Liver (tissue), 9 donors: Measurements from ENCODE around the gene PLXNA3. TPM values are rescaled to one million over a fixed set of nuclear protein-coding genes. Genes with fewer than 3 reads are reported as not detected.
A peak's percentile ranks its signal among the peaks of the same experiment; 100 is the strongest.

Experiments
- DNase-seq: peaks from one replicate; pipeline ENCODE4 v3.0.0-alpha.2; 2017; ENCODE audit warnings: low spot score
- H3K27ac ChIP-seq, 2 donors: one replicate each; pipeline ENCODE4 v1.7.0; 2013; ENCODE audit warnings: inconsistent platforms in 2 of 2, low read length in 2 of 2, control low read depth in 1 of 2, low read depth in 1 of 2, mild to moderate bottlenecking in 1 of 2
- H3K27me3 ChIP-seq, 4 donors: one replicate each; pipeline versions ENCODE4 v1.6.1 to v1.7.0; 2013; ENCODE audit warnings: low read length in 3 of 4, inconsistent platforms in 1 of 4, mild to moderate bottlenecking in 1 of 4, moderate library complexity in 1 of 4; ENCODE audit not compliant: control insufficient read depth in 4 of 4, insufficient read depth in 4 of 4
- H3K36me3 ChIP-seq, 4 donors: one replicate each; pipeline versions ENCODE4 v1.6.1 to v1.7.0; 2013; ENCODE audit warnings: low read length in 3 of 4, mild to moderate bottlenecking in 3 of 4, low read depth in 1 of 4, moderate library complexity in 1 of 4; ENCODE audit not compliant: control insufficient read depth in 4 of 4, insufficient read depth in 3 of 4
- H3K4me1 ChIP-seq, 4 donors: one replicate each; pipeline versions ENCODE4 v1.6.1 to v1.7.0; 2013; ENCODE audit warnings: low read length in 3 of 4, mild to moderate bottlenecking in 3 of 4, moderate library complexity in 1 of 4; ENCODE audit not compliant: control insufficient read depth in 4 of 4, insufficient read depth in 4 of 4
- H3K4me3 ChIP-seq, 3 donors: one replicate each; pipeline versions ENCODE4 v1.6.1 to v1.7.0; 2013; ENCODE audit warnings: low read length in 3 of 3, control low read depth in 1 of 3, low read depth in 1 of 3, mild to moderate bottlenecking in 1 of 3
- H3K9ac ChIP-seq, 2 donors: one replicate each; pipeline ENCODE4 v1.7.0; 2013; ENCODE audit warnings: low read length in 2 of 2, mild to moderate bottlenecking in 2 of 2, moderate library complexity in 2 of 2, control low read depth in 1 of 2, low read depth in 1 of 2
- H3K9me3 ChIP-seq, 4 donors: one replicate each; pipeline versions ENCODE4 v1.6.1 to v1.7.0; 2013; ENCODE audit warnings: low read length in 3 of 4; ENCODE audit not compliant: control insufficient read depth in 4 of 4
- ATF3 ChIP-seq: IDR thresholded peaks from 2 replicates; pipeline ENCODE4 v1.6.1; 2016; ENCODE audit warnings: antibody characterized with exemption
- CTCF ChIP-seq: fragments of 150-350 bp; IDR thresholded peaks from 2 replicates; pipeline ENCODE4 v1.5.1; 2017; ENCODE audit warnings: improper control_type of control experiment, low read depth, low read length; ENCODE audit not compliant: missing input control
- EGR1 ChIP-seq, 2 donors: IDR thresholded peaks; 2 replicates each; pipeline ENCODE4 v1.6.1; 2016 to 2018; ENCODE audit warnings: antibody characterized with exemption in 2 of 2, low read depth in 2 of 2
- FOXA1 ChIP-seq: IDR thresholded peaks from 2 replicates; pipeline ENCODE4 v1.6.1; 2016; ENCODE audit warnings: antibody characterized with exemption
- FOXA2 ChIP-seq: IDR thresholded peaks from 2 replicates; pipeline ENCODE4 v1.6.1; 2016; ENCODE audit warnings: antibody characterized with exemption
- GABPA ChIP-seq, 2 donors: IDR thresholded peaks in 1 of 2; conservative IDR thresholded peaks in 1 of 2; 2 replicates each; pipeline ENCODE4 v1.6.1; 2016; ENCODE audit warnings: antibody characterized with exemption in 2 of 2, mild to moderate bottlenecking in 1 of 2, moderate library complexity in 1 of 2
- HNF4A ChIP-seq, 2 donors: conservative IDR thresholded peaks; 2 replicates each; pipeline ENCODE4 v1.6.1; 2016; ENCODE audit warnings: antibody characterized with exemption in 2 of 2, mild to moderate bottlenecking in 2 of 2
- HNF4G ChIP-seq: IDR thresholded peaks from 2 replicates; pipeline ENCODE4 v1.6.1; 2016; ENCODE audit warnings: antibody characterized with exemption
- JUND ChIP-seq, 2 donors: IDR thresholded peaks; 2 replicates each; pipeline ENCODE4 v1.6.1; 2016; ENCODE audit warnings: antibody characterized with exemption in 2 of 2
- MAX ChIP-seq: IDR thresholded peaks from 2 replicates; pipeline ENCODE4 v1.6.1; 2016; ENCODE audit warnings: antibody characterized with exemption
- NR2F2 ChIP-seq: IDR thresholded peaks from 2 replicates; pipeline ENCODE4 v1.6.1; 2016; ENCODE audit warnings: antibody characterized with exemption
- RAD21 ChIP-seq, 2 donors: IDR thresholded peaks; 2 replicates each; pipeline ENCODE4 v1.6.1; 2016; ENCODE audit warnings: antibody characterized with exemption in 2 of 2, mild to moderate bottlenecking in 2 of 2
- REST ChIP-seq: IDR thresholded peaks from 2 replicates; pipeline ENCODE4 v1.6.1; 2016; ENCODE audit warnings: antibody characterized with exemption, mild to moderate bottlenecking
- RXRA ChIP-seq, 2 donors: IDR thresholded peaks; 2 replicates each; pipeline ENCODE4 v1.6.1; 2017 to 2018; ENCODE audit warnings: antibody characterized with exemption in 2 of 2, mild to moderate bottlenecking in 1 of 2
- SP1 ChIP-seq: IDR thresholded peaks from 2 replicates; pipeline ENCODE4 v1.6.1; 2018; ENCODE audit warnings: antibody characterized with exemption, mild to moderate bottlenecking
- TAF1 ChIP-seq: conservative IDR thresholded peaks from 2 replicates; pipeline ENCODE4 v1.6.1; 2016; ENCODE audit warnings: antibody characterized with exemption, mild to moderate bottlenecking
- YY1 ChIP-seq: IDR thresholded peaks from 2 replicates; pipeline ENCODE4 v1.6.1; 2016; ENCODE audit warnings: antibody characterized with exemption, mild to moderate bottlenecking
- ZBTB33 ChIP-seq: IDR thresholded peaks from 2 replicates; pipeline ENCODE4 v1.6.1; 2016; ENCODE audit warnings: antibody characterized with exemption
- WGBS: extraction: QIAGEN DNeasy Blood & Tissue Kit; methylation state at CpG from one replicate; pipeline ENCODE4 v1.1.7; 2013; 5-methylcytosine and 5-hydroxymethylcytosine counted together
- polyA plus RNA-seq, 2 donors: library from polyadenylated mRNA; stranded (reverse) in 1 of 2; unstranded in 1 of 2; fragments of 200-250 nt in 1 of 2; fragments of >200 nt in 1 of 2; fragmentation: Nextera tagmentation in 1 of 2; extraction: Ambion mirVana in 1 of 2; gene quantifications; one replicate each; pipeline versions ENCODE4 v1.2.1 to v1.2.3, GENCODE V29; 2013 to 2015
- total RNA-seq, 2 donors: library from RNA; depleted of rRNA; stranded (reverse); fragments of >200 nt; gene quantifications; one replicate each; pipeline ENCODE4 v1.2.3, GENCODE V29; 2014
- donor health status: healthy.
- donor health status: healthy.
- donor health status: healthy.
- donor health status: healthy.
- donor health status: healthy.

Gene PLXNA3
- total and polyA plus RNA-seq, 4 donors = 1.1 to 1.7 (median 1.5) TPM

- TF ChIP-seq MAX = no peak
- TF ChIP-seq RAD21 (IDR thresholded peaks at IDR 0.05) = no peak
- TF ChIP-seq JUND (IDR thresholded peaks at IDR 0.05) = no peak
- TF ChIP-seq TAF1 = no peak
- no peak for TF ChIP-seq ZBTB33
- no peak for TF ChIP-seq HNF4G
- TF ChIP-seq SP1 = no peak
- TF ChIP-seq RXRA (IDR thresholded peaks at IDR 0.05) = no peak
- no peak for TF ChIP-seq FOXA1
- TF ChIP-seq REST = no peak
- TF ChIP-seq ATF3 = no peak
- no peak for TF ChIP-seq HNF4A (conservative IDR thresholded peaks at IDR 0.05)
- no peak for TF ChIP-seq FOXA2
- no peak for TF ChIP-seq EGR1 (IDR thresholded peaks at IDR 0.05; ENCODE audit: low read depth in 2 of 2)
- H3K9me3 ChIP-seq = peaks cover 0 to 3% (median 0%) of the 10 kb centered on the region in 4 donors
- H3K27ac ChIP-seq = no peak overlapping the region
- WGBS = 96% methylated on average over 16 of the region's 16 CpGs
- H3K9ac ChIP-seq = no peak overlapping the region
- H3K4me3 ChIP-seq = no peak overlapping the region
- no peak for DNase-seq
- peaks cover 4 to 30% (median 15%) of the 10 kb centered on the region in 4 donors for H3K4me1 ChIP-seq
- H3K27me3 ChIP-seq = no peaks in the 10 kb centered on the region
- H3K36me3 ChIP-seq = peaks cover 0 to 7% (median 2%) of the 10 kb centered on the region in 4 donors
Observed at GRCh38 chrX:154512879-154513553, 54.9 kb downstream of the PLXNA3 start.

GRCh38 chrX:154513716-154514115, 55.6 kb downstream of the PLXNA3 start:
- Histone ChIP-seq H3K9me3 (peaks cover 0 to 3% (median 0%) of the 10 kb centered on the region in 4 donors), H3K4me1 (peaks cover 4 to 32% (median 15%) of the 10 kb centered on the region in 4 donors), H3K27ac (no peak overlapping the region), H3K9ac (no peak overlapping the region), H3K4me3 (no peak overlapping the region), H3K27me3 (no peaks in the 10 kb centered on the region), H3K36me3 (peaks cover 0 to 7% (median 2%) of the 10 kb centered on the region in 4 donors)
- WGBS = 76% methylated on average over 2 of the region's 2 CpGs
- no peak for DNase-seq
- TF ChIP-seq TAF1 (no peak), JUND (IDR thresholded peaks at IDR 0.05) (no peak), RXRA (IDR thresholded peaks at IDR 0.05) (peak in 1 of 2 donors; percentile 38), CTCF (no peak), GABPA (IDR thresholded peaks at IDR 0.05 in 1 of 2, conservative IDR thresholded peaks at IDR 0.05 in 1 of 2) (no peak), FOXA1 (no peak), REST (no peak), NR2F2 (peak; percentile 75), SP1 (no peak), FOXA2 (no peak), EGR1 (IDR thresholded peaks at IDR 0.05; ENCODE audit: low read depth in 2 of 2) (no peak), YY1 (no peak), HNF4G (no peak), HNF4A (conservative IDR thresholded peaks at IDR 0.05) (no peak), RAD21 (IDR thresholded peaks at IDR 0.05) (no peak)
